H1 (cell line): Measurements from ENCODE around the gene SLC5A12. TPM values are rescaled to one million over a fixed set of nuclear protein-coding genes. Genes with fewer than 3 reads are reported as not detected.

Experiments
- CTCF ChIA-PET: fragments of 300-600 bp; sonication (Branson Sonifier 250); formaldehyde crosslinking; loops from one replicate; lab custom pipeline; 2021; ENCODE audit not compliant: partially characterized antibody; lab: Charles Lee
- POLR2A ChIA-PET: fragments of 300-600 bp; sonication (Branson Sonifier 250); formaldehyde crosslinking; loops from one replicate; lab custom pipeline; 2021; ENCODE audit warnings: inconsistent platforms; ENCODE audit not compliant: partially characterized antibody; lab: Charles Lee
- DNase-seq, 2 experiments: peaks; one replicate each; pipeline versions ENCODE4 v3.0.0 to v3.0.0-alpha.2; 2010 to 2022; ENCODE audit warnings: low spot score in 2 of 2, low read depth in 1 of 2, mixed read lengths in 1 of 2
- FAIRE-seq: peaks from 2 replicates; lab custom pipeline; 2011; peaks lifted over from hg19 to GRCh38; lab: Jason Lieb, UNC
- H2AFZ ChIP-seq: 2 replicates; pipeline ENCODE4 v1.8.1; 2012; ENCODE audit warnings: low read length, inconsistent platforms
- H2AK5ac ChIP-seq: 2 replicates; pipeline ENCODE4 v1.6.1; 2013; ENCODE audit warnings: low read depth, low read length
- H2BK120ac ChIP-seq: replicated peaks from 2 replicates; pipeline ENCODE3; 2013; ENCODE audit warnings: low read depth, low read length, inconsistent platforms
- H2BK12ac ChIP-seq: 2 replicates; pipeline ENCODE4 v1.6.1; 2013; ENCODE audit warnings: low read depth, low read length
- H2BK15ac ChIP-seq: 2 replicates; pipeline ENCODE4 v1.6.1; 2013; ENCODE audit warnings: low read length
- H2BK20ac ChIP-seq: 2 replicates; pipeline ENCODE4 v1.6.1; 2013; ENCODE audit warnings: low read length
- H2BK5ac ChIP-seq: 2 replicates; pipeline ENCODE4 v1.6.1; 2013; ENCODE audit warnings: low read depth, low read length
- H3K14ac ChIP-seq: 2 replicates; pipeline ENCODE4 v1.6.1; 2013; ENCODE audit warnings: inconsistent platforms; ENCODE audit not compliant: insufficient read length
- H3K18ac ChIP-seq: 2 replicates; pipeline ENCODE4 v1.6.1; 2013; ENCODE audit warnings: low read length; ENCODE audit errors: extremely low read depth
- H3K23ac ChIP-seq: 2 replicates; pipeline ENCODE4 v1.6.1; 2013; ENCODE audit warnings: inconsistent platforms; ENCODE audit not compliant: insufficient read length
- H3K23me2 ChIP-seq: 2 replicates; pipeline ENCODE4 v1.6.1; 2013; ENCODE audit warnings: low read depth, low read length
- H3K27ac ChIP-seq: 2 replicates; pipeline ENCODE4 v1.6.1; 2011; ENCODE audit warnings: low read depth, low read length, inconsistent platforms
- H3K27me3 ChIP-seq, 4 experiments: replicated peaks in 1 of 4; 1 replicate in 1 of 4; 2 replicates in 3 of 4; pipeline versions ENCODE4 v1.6.1 to v1.8.1; 2011 to 2013; ENCODE audit warnings: low read length in 3 of 4, mild to moderate bottlenecking in 3 of 4, inconsistent platforms in 2 of 4, mixed read lengths in 2 of 4, moderate library complexity in 1 of 4; ENCODE audit not compliant: control insufficient read depth in 3 of 4, insufficient read depth in 3 of 4; ENCODE audit errors: extremely low read depth in 1 of 4
- H3K36me3 ChIP-seq, 4 experiments: 2 replicates each; pipeline versions ENCODE4 v1.6.1 to v1.8.1; 2011 to 2013; ENCODE audit warnings: mild to moderate bottlenecking in 4 of 4, low read length in 3 of 4, moderate library complexity in 2 of 4, control low read depth in 1 of 4, inconsistent platforms in 1 of 4; ENCODE audit not compliant: insufficient read depth in 4 of 4, control insufficient read depth in 2 of 4
- H3K4ac ChIP-seq: replicated peaks from 2 replicates; pipeline ENCODE3; 2013; ENCODE audit warnings: low read length, low read depth, mixed read lengths, inconsistent platforms; ENCODE audit not compliant: insufficient read length
- H3K4me1 ChIP-seq, 4 experiments: replicated peaks in 1 of 4; 1 replicate in 1 of 4; 2 replicates in 3 of 4; pipeline versions ENCODE4 v1.6.1 to v1.8.1; 2011 to 2013; ENCODE audit warnings: low read length in 3 of 4, inconsistent platforms in 2 of 4, mixed read lengths in 1 of 4; ENCODE audit not compliant: insufficient read depth in 4 of 4, control insufficient read depth in 3 of 4
- H3K4me2 ChIP-seq, 2 experiments: 2 replicates each; pipeline versions ENCODE4 v1.6.1 to v1.8.1; 2011 to 2013; ENCODE audit warnings: low read depth in 2 of 2, low read length in 2 of 2, control low read depth in 1 of 2, inconsistent platforms in 1 of 2, mild to moderate bottlenecking in 1 of 2; ENCODE audit not compliant: insufficient read depth in 1 of 2
- H3K4me3 ChIP-seq, 4 experiments: fragments of 200-600, 300-600 bp in 1 of 4; sonication (generic), shearing (Covaris generic), sonication (Bioruptor Twin) in 1 of 4; 2 replicates each; pipeline versions ENCODE4 v1.5.1 to v1.8.1; 2011 to 2016; ENCODE audit warnings: low read length in 4 of 4, low read depth in 3 of 4, control low read depth in 2 of 4, inconsistent platforms in 2 of 4, mild to moderate bottlenecking in 2 of 4, mixed read lengths in 1 of 4, moderate library complexity in 1 of 4; ENCODE audit not compliant: insufficient read depth in 2 of 4; ENCODE audit errors: extremely low read depth in 1 of 4
- H3K56ac ChIP-seq: replicated peaks from 2 replicates; pipeline ENCODE3; 2013; ENCODE audit warnings: low read depth, mild to moderate bottlenecking, mixed read lengths, low read length, inconsistent platforms; ENCODE audit not compliant: insufficient read length
- H3K79me1 ChIP-seq: 2 replicates; pipeline ENCODE4 v1.6.1; 2013; ENCODE audit warnings: low read depth, low read length, control low read depth
- H3K79me2 ChIP-seq, 2 experiments: 2 replicates each; pipeline versions ENCODE4 v1.6.1 to v1.8.1; 2012 to 2013; ENCODE audit warnings: low read length in 2 of 2, mild to moderate bottlenecking in 2 of 2, inconsistent platforms in 1 of 2; ENCODE audit not compliant: insufficient read depth in 2 of 2, control insufficient read depth in 1 of 2
- H3K9ac ChIP-seq, 4 experiments: replicated peaks in 1 of 4; 1 replicate in 1 of 4; 2 replicates in 3 of 4; pipeline versions ENCODE4 v1.6.1 to v1.8.1; 2011 to 2013; ENCODE audit warnings: low read depth in 3 of 4, low read length in 3 of 4, control low read depth in 2 of 4, mild to moderate bottlenecking in 2 of 4, moderate library complexity in 2 of 4, inconsistent platforms in 1 of 4; ENCODE audit errors: extremely low read depth in 1 of 4
- H3K9me3 ChIP-seq, 2 experiments: 2 replicates each; pipeline versions ENCODE4 v1.6.1 to v1.8.1; 2012 to 2013; ENCODE audit warnings: mild to moderate bottlenecking in 2 of 2, moderate library complexity in 2 of 2, control low read depth in 1 of 2, inconsistent platforms in 1 of 2, low read depth in 1 of 2, low read length in 1 of 2, mixed read lengths in 1 of 2; ENCODE audit not compliant: insufficient read depth in 2 of 2
- H4K20me1 ChIP-seq, 2 experiments: replicated peaks in 1 of 2; 2 replicates each; pipeline versions ENCODE3 to v1.8.1; 2011 to 2013; ENCODE audit warnings: inconsistent platforms in 2 of 2, low read length in 2 of 2, mild to moderate bottlenecking in 1 of 2; ENCODE audit not compliant: insufficient read depth in 2 of 2, control insufficient read depth in 1 of 2
- H4K5ac ChIP-seq: 2 replicates; pipeline ENCODE4 v1.6.1; 2013; ENCODE audit warnings: low read length, low read depth, mixed read lengths, inconsistent platforms; ENCODE audit not compliant: insufficient read length
- H4K8ac ChIP-seq: 2 replicates; pipeline ENCODE4 v1.8.0; 2013; ENCODE audit warnings: mild to moderate bottlenecking, moderate library complexity, low read length, inconsistent platforms; ENCODE audit not compliant: insufficient read depth; ENCODE audit errors: extremely low read depth
- H4K91ac ChIP-seq: replicated peaks from 2 replicates; pipeline ENCODE3; 2013; ENCODE audit warnings: low read length, mixed read lengths, inconsistent platforms; ENCODE audit not compliant: insufficient read length
- BCL11A ChIP-seq, 2 experiments: IDR thresholded peaks; one replicate each; pipeline ENCODE4 v1.6.1; 2011; ENCODE audit warnings: low read depth in 2 of 2, low read length in 2 of 2, mild to moderate bottlenecking in 2 of 2
- CTBP2 ChIP-seq: IDR thresholded peaks from 2 replicates; pipeline ENCODE4 v1.7.0; 2011; ENCODE audit warnings: borderline replicate concordance, mild to moderate bottlenecking, moderate library complexity, mixed read lengths, low read length; ENCODE audit not compliant: insufficient read depth, insufficient read length
- EZH2 ChIP-seq: fragments of 200-600 bp; sonication (generic); IDR thresholded peaks from 2 replicates; pipeline ENCODE4 v1.7.1; 2012; ENCODE audit warnings: low read depth, mild to moderate bottlenecking, moderate library complexity, low read length, inconsistent platforms; ENCODE audit not compliant: severe bottlenecking
- KDM1A ChIP-seq: fragments of 200-600, 300-600 bp; sonication (generic); IDR thresholded peaks from 2 replicates; pipeline ENCODE4 v1.7.1; 2016; ENCODE audit warnings: mild to moderate bottlenecking, low read length, borderline replicate concordance
- KDM4A ChIP-seq: IDR thresholded peaks from one replicate; pipeline ENCODE4 v1.7.1; 2012; ENCODE audit warnings: low read depth, mild to moderate bottlenecking, moderate library complexity, low read length, inconsistent platforms; ENCODE audit not compliant: severe bottlenecking
- MAFK ChIP-seq: IDR thresholded peaks from 2 replicates; pipeline ENCODE4 v1.6.1; 2012; ENCODE audit warnings: low read depth, mild to moderate bottlenecking, improper control_type of control experiment, low read length
- SP2 ChIP-seq: IDR thresholded peaks from 2 replicates; pipeline ENCODE4 v1.6.1; 2012; ENCODE audit warnings: mild to moderate bottlenecking, low read length, inconsistent platforms
- SP4 ChIP-seq: IDR thresholded peaks from 2 replicates; pipeline ENCODE4 v1.6.1; 2012; ENCODE audit warnings: low read length, inconsistent platforms
- USF2 ChIP-seq: IDR thresholded peaks from 2 replicates; pipeline ENCODE4 v1.6.1; 2011; ENCODE audit warnings: low read length, improper control_type of control experiment
- WGBS, 2 experiments: shearing (Covaris generic) in 1 of 2; methylation state at CpG; one replicate each; pipeline versions ENCODE4 v1.1.6 to v1.1.7; 2013 to 2015; ENCODE audit warnings: low lambda C conversion rate in 2 of 2, mixed read lengths in 2 of 2, inconsistent platforms in 1 of 2, low coverage in 1 of 2, missing lambda C conversion rate in 1 of 2; ENCODE audit not compliant: insufficient replicate concordance in 2 of 2, insufficient coverage in 1 of 2, insufficient read length in 1 of 2; ENCODE audit errors: extremely low coverage in 1 of 2, missing lambda C conversion rate in 1 of 2; 5-methylcytosine and 5-hydroxymethylcytosine counted together
- polyA plus RNA-seq, 7 experiments: library from polyadenylated mRNA; depleted of rRNA in 3 of 7; stranded (reverse) in 5 of 7; unstranded in 2 of 7; fragments of >200 nt in 5 of 7; fragments of 200-250 nt in 2 of 7; gene quantifications; 1 replicate in 5 of 7; 2 replicates in 1 of 7; 4 replicates in 1 of 7; pipeline versions ENCODE4 v1.2.1 to v1.2.3, GENCODE V29; 2011 to 2013; ENCODE audit warnings: missing spikeins in 2 of 7, mixed read lengths in 2 of 7
- total RNA-seq: library from RNA; stranded (reverse); fragmentation: NEBNext Ultra II Directional; extraction: Animal tissue kit (Norgen Biotek cat#: 25700); gene quantifications from 2 replicates; pipeline ENCODE4 v1.2.1, GENCODE V29; 2021
- TF ChIP-seq, protein P1 (sequence below): IDR thresholded peaks from 2 replicates; pipeline ENCODE4 v1.6.1; 2011; ENCODE audit warnings: low read depth, mild to moderate bottlenecking, low read length; ENCODE audit not compliant: insufficient read depth

The SLC5A12 gene
- total and polyA plus RNA-seq, 2 of the 8 experiments (the other 6 are each of a cell fraction or from before 2014, with no cell fraction given), result 1.3 to 1.4 TPM

DNA sequence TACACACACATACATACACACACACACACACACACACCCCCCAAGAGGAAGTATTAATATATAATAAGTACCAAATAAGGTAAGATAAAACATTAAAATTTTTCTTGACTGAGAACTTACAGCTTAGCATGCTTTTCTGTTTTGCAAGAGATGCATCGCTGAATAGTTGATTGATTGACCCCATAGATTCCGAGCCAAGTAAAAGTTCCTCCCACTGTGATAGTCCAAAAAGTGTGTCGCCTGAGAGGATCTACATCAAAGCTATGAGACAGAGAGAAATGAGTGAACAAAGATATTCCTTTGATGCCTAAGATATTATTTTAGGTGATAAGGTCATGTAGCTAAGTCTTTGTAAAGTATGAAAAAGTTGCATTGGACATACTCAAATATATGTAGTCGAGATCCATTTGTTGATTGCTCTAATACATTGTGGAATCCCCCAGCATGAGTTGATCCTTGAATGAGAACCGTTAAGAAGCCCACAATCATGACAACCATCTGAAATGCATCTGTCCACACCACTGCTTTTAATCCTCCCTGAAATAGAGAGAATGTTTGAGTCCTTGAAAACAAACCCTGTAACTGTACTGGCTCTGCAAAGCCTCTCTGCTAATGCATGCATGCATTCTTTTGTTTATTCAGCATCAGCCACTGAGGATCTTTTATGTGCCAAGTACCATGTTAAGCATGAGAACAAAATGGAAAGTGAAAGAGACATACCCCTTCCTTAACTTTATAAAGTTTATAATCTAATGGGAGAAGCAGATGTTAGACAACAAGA, 18.3 kb downstream of the SLC5A12 start:
- H3K27me3 ChIP-seq, result no peaks in the 10 kb centered on the region
- H4K91ac ChIP-seq, result no peak overlapping the region
- no peak overlapping the region for H3K18ac ChIP-seq
- H3K56ac ChIP-seq, result no peak overlapping the region
- H3K14ac ChIP-seq, result no peak overlapping the region
- no peak overlapping the region for H4K5ac ChIP-seq
- H2BK120ac ChIP-seq, result no peak overlapping the region
- no peak overlapping the region for H3K4me3 ChIP-seq
- no peak overlapping the region for H2BK20ac ChIP-seq
- H3K27ac ChIP-seq, result no peak overlapping the region
- no peak overlapping the region for H2BK5ac ChIP-seq
- WGBS, 2 experiments, result 94% methylated on average over 5 of the region's 5 CpGs; no CpG with 5 or more reads in 1 of the 2 experiments
- FAIRE-seq, result no peak
- ChIA-PET POLR2A (no interaction called here), CTCF (interaction anchor here (1.0 to 1.1 kb wide), 2 partner anchors 12 to 17 kb away, joined by 3 to 4 read pairs; no protein-coding TSS in a partner anchor)
- no peak overlapping the region for H2AFZ ChIP-seq
- no peak overlapping the region for H3K4ac ChIP-seq
- no peaks in the 10 kb centered on the region for H3K36me3 ChIP-seq
- H3K9ac ChIP-seq, result no peak overlapping the region
- H3K4me2 ChIP-seq, result no peak overlapping the region
- H3K79me2 ChIP-seq, result no peaks in the 10 kb centered on the region
- H3K4me1 ChIP-seq, result no peaks in the 10 kb centered on the region
- DNase-seq, result no peak
- H2AK5ac ChIP-seq, result no peak overlapping the region
- no peak overlapping the region for H4K8ac ChIP-seq
- H3K23ac ChIP-seq, result no peak overlapping the region
- no peaks in the 10 kb centered on the region for H3K79me1 ChIP-seq
- H3K9me3 ChIP-seq, result no peaks in the 10 kb centered on the region
- no peak overlapping the region for H2BK15ac ChIP-seq
- no peaks in the 10 kb centered on the region; the same call in 1 of the 2 replicates for H3K23me2 ChIP-seq
- no peaks in the 10 kb centered on the region for H4K20me1 ChIP-seq
- no peak overlapping the region for H2BK12ac ChIP-seq
- TF ChIP-seq MAFK, result no peak
- TF ChIP-seq USF2, result no peak
- no peak for TF ChIP-seq EZH2
- no peak for TF ChIP-seq CTBP2
- no peak for TF ChIP-seq SP4
- TF ChIP-seq KDM4A, result no peak
- TF ChIP-seq KDM1A, result no peak
- no peak for TF ChIP-seq BCL11A (IDR thresholded peaks at IDR 0.05; ENCODE audit: low read depth in 2 of 2, low read length in 2 of 2)
- TF ChIP-seq, protein P1, sequence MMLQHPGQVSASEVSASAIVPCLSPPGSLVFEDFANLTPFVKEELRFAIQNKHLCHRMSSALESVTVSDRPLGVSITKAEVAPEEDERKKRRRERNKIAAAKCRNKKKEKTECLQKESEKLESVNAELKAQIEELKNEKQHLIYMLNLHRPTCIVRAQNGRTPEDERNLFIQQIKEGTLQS, result no peak
- TF ChIP-seq SP2, result no peak
